ENCODE results near the gene OR5B12. TPM values are rescaled to one million over a fixed set of nuclear protein-coding genes. Genes with fewer than 3 reads are reported as not detected.

The OR5B12 gene
- total and polyA plus RNA-seq, 5 donors from 2014 or later: not detected

- Histone ChIP-seq H3K9me3 (ENCODE audit: control insufficient read depth in 2 of 2, low read length in 2 of 2) (no peaks in the 10 kb centered on the region), H3K36me3 (ENCODE audit: control insufficient read depth, insufficient read depth, low read length) (no peaks in the 10 kb centered on the region), H3K4me3 (ENCODE audit: low read depth, low read length) (no peak overlapping the region), H3K27me3 (ENCODE audit: control insufficient read depth, insufficient read depth, low read length) (no peaks in the 10 kb centered on the region), H3K4me1 (ENCODE audit: control insufficient read depth, insufficient read depth, low read length, poor library complexity, severe bottlenecking) (no peaks in the 10 kb centered on the region), H3K27ac (ENCODE audit: insufficient read depth, low read length, poor library complexity, severe bottlenecking) (no peak overlapping the region)
- no peaks in the 10 kb centered on the region for H3K4me1 Mint-ChIP-seq
- no peak overlapping the region for H3K4me3 Mint-ChIP-seq
- peaks cover 0 to 9% (median 4%) of the 10 kb centered on the region in 7 donors for H3K9me3 Mint-ChIP-seq
- H3K27me3 Mint-ChIP-seq: peaks cover 13% of the 10 kb centered on the region
- ATAC-seq (ENCODE audit: low read depth in 2 of 2): no peak
- DNase-seq: no peak
- H3K36me3 Mint-ChIP-seq: no peaks in the 10 kb centered on the region
- no peak overlapping the region for H3K27ac Mint-ChIP-seq
Observed at GRCh38 chr11:58446294-58446693, 4.3 kb upstream of the OR5B12 start.

DNA sequence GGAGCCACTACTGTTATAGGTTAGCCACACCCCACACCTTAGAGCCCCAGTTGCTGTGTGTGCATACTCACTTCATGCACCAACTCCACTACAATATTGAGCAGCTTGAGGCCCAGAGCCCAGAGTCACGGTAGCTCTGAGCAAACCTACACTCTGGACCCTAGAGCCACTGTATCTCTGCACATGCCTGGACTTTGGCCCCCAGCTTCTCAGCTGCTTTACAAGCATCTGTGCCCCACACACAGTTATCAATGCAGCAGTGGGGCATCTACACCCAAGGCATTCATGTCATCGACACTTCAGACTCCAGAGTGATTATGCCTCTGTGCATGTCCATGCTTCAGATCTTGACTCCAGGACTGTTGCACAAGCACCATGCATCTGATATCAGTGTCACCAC, 2.3 kb upstream of the OR5B12 start:
- Mint-ChIP-seq H3K4me3 (no peak overlapping the region), H3K27me3 (peaks cover 11% of the 10 kb centered on the region), H3K36me3 (no peaks in the 10 kb centered on the region), H3K4me1 (no peaks in the 10 kb centered on the region), H3K27ac (no peak overlapping the region), H3K9me3 (peaks cover 0 to 9% (median 4%) of the 10 kb centered on the region in 7 donors)
- H3K36me3 ChIP-seq (ENCODE audit: control insufficient read depth, insufficient read depth, low read length): no peaks in the 10 kb centered on the region
- no peak overlapping the region for H3K4me3 ChIP-seq (ENCODE audit: low read depth, low read length)
- no peak for DNase-seq
- no peaks in the 10 kb centered on the region for H3K27me3 ChIP-seq (ENCODE audit: control insufficient read depth, insufficient read depth, low read length)
- no peaks in the 10 kb centered on the region for H3K9me3 ChIP-seq (ENCODE audit: control insufficient read depth in 2 of 2, low read length in 2 of 2)
- no peaks in the 10 kb centered on the region for H3K4me1 ChIP-seq (ENCODE audit: control insufficient read depth, insufficient read depth, low read length, poor library complexity, severe bottlenecking)
- H3K27ac ChIP-seq (ENCODE audit: insufficient read depth, low read length, poor library complexity, severe bottlenecking): no peak overlapping the region
- ATAC-seq (ENCODE audit: low read depth in 2 of 2): no peak

- no peak overlapping the region for H3K27ac Mint-ChIP-seq
Observed at GRCh38 chr11:58438486-58438885, 3.5 kb downstream of the OR5B12 start.

GRCh38 chr11:58434217-58434616, 7.8 kb downstream of the OR5B12 start:
- Mint-ChIP-seq H3K27me3 (peaks cover 8% of the 10 kb centered on the region), H3K36me3 (no peaks in the 10 kb centered on the region), H3K4me1 (no peaks in the 10 kb centered on the region), H3K27ac (no peak overlapping the region), H3K9me3 (peaks cover 0 to 12% (median 3%) of the 10 kb centered on the region in 7 donors), H3K4me3 (no peak overlapping the region)
- Histone ChIP-seq H3K36me3 (ENCODE audit: control insufficient read depth, insufficient read depth, low read length) (no peaks in the 10 kb centered on the region), H3K27ac (ENCODE audit: insufficient read depth, low read length, poor library complexity, severe bottlenecking) (no peak overlapping the region), H3K9me3 (ENCODE audit: control insufficient read depth in 2 of 2, low read length in 2 of 2) (peaks cover 0 to 3% of the 10 kb centered on the region in 2 experiments), H3K4me3 (ENCODE audit: low read depth, low read length) (no peak overlapping the region), H3K27me3 (ENCODE audit: control insufficient read depth, insufficient read depth, low read length) (no peaks in the 10 kb centered on the region), H3K4me1 (ENCODE audit: control insufficient read depth, insufficient read depth, low read length, poor library complexity, severe bottlenecking) (no peaks in the 10 kb centered on the region)
- ATAC-seq (ENCODE audit: low read depth in 2 of 2) (no peak), DNase-seq (no peak)

More at GRCh38 chr11:58438486-58438885, 3.5 kb downstream of the OR5B12 start:
- ATAC-seq (ENCODE audit: low read depth in 2 of 2): no peak
- Mint-ChIP-seq H3K4me1 (no peaks in the 10 kb centered on the region), H3K9me3 (peaks cover 0 to 7% (median 0%) of the 10 kb centered on the region in 7 donors), H3K27me3 (no peaks in the 10 kb centered on the region), H3K4me3 (no peak overlapping the region), H3K36me3 (no peaks in the 10 kb centered on the region)
- H3K4me3 ChIP-seq (ENCODE audit: low read depth, low read length): no peak overlapping the region
- H3K36me3 ChIP-seq (ENCODE audit: control insufficient read depth, insufficient read depth, low read length): no peaks in the 10 kb centered on the region
- no peaks in the 10 kb centered on the region for H3K9me3 ChIP-seq (ENCODE audit: control insufficient read depth in 2 of 2, low read length in 2 of 2)
- H3K4me1 ChIP-seq (ENCODE audit: control insufficient read depth, insufficient read depth, low read length, poor library complexity, severe bottlenecking): no peaks in the 10 kb centered on the region
- H3K27ac ChIP-seq (ENCODE audit: insufficient read depth, low read length, poor library complexity, severe bottlenecking): no peak overlapping the region
- no peaks in the 10 kb centered on the region for H3K27me3 ChIP-seq (ENCODE audit: control insufficient read depth, insufficient read depth, low read length)
- no peak for DNase-seq

DNA sequence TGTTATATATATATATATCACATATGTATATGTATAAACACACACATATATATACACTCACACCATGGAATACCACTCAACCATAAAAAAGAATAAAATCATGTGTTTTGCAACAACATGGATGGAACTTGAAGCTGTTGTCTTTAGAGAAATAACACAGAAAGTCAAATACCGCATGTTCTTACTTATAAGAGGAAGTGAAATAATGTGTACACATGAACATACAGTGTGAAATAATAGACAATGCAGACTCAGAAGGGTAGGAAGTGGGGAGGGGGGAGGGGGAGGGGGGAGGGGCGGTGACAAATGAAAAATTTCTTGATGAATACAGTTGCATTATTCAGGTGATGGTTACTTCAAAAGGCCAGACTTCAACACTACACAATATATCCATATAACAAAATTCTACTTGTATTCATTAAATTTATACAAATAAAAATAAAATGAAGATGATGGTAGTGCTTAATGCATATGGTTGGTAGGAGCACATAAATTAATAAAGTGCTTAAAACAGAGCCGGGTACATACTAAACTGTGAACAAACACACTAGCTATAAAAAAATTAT, 8.3 kb downstream of the OR5B12 start:
- Histone ChIP-seq H3K4me3 (ENCODE audit: low read depth, low read length) (no peak overlapping the region), H3K9me3 (ENCODE audit: control insufficient read depth in 2 of 2, low read length in 2 of 2) (peaks cover under 1 to 5% of the 10 kb centered on the region in 2 experiments), H3K27ac (ENCODE audit: insufficient read depth, low read length, poor library complexity, severe bottlenecking) (no peak overlapping the region), H3K36me3 (ENCODE audit: control insufficient read depth, insufficient read depth, low read length) (no peaks in the 10 kb centered on the region), H3K4me1 (ENCODE audit: control insufficient read depth, insufficient read depth, low read length, poor library complexity, severe bottlenecking) (no peaks in the 10 kb centered on the region), H3K27me3 (ENCODE audit: control insufficient read depth, insufficient read depth, low read length) (no peaks in the 10 kb centered on the region)
- H3K4me3 Mint-ChIP-seq: no peak overlapping the region
- H3K9me3 Mint-ChIP-seq: peaks cover 0 to 12% (median 4%) of the 10 kb centered on the region in 7 donors
- H3K27ac Mint-ChIP-seq: no peak overlapping the region
- no peak for DNase-seq
- H3K36me3 Mint-ChIP-seq: no peaks in the 10 kb centered on the region
- ATAC-seq (ENCODE audit: low read depth in 2 of 2): no peak
- no peaks in the 10 kb centered on the region for H3K4me1 Mint-ChIP-seq
- H3K27me3 Mint-ChIP-seq: peaks cover 8% of the 10 kb centered on the region

DNA sequence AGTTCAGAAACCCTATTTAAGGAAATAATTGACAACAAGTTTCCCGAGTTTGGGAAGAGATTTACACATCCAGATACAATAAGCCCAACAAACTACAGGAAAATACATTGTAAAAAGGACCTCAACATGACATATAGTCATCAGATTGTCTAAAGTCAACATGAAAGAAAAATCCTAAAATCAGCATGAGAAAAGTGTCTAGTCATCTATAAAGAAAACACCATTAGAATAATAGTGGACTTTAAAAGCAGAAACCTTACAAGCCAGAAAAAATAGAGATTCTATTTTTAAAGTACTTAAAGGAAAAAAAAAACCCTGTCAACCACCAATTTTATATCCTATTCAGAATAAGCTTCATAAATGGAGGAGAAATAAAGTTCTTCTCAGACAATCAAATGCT, 12.8 kb downstream of the OR5B12 start:
- H3K27me3 Mint-ChIP-seq: peaks cover 8% of the 10 kb centered on the region
- H3K4me1 ChIP-seq (ENCODE audit: control insufficient read depth, insufficient read depth, low read length, poor library complexity, severe bottlenecking): no peaks in the 10 kb centered on the region
- H3K27ac ChIP-seq (ENCODE audit: insufficient read depth, low read length, poor library complexity, severe bottlenecking): no peak overlapping the region
- no peak overlapping the region for H3K4me3 ChIP-seq (ENCODE audit: low read depth, low read length)
- H3K27me3 ChIP-seq (ENCODE audit: control insufficient read depth, insufficient read depth, low read length): peaks cover 2% of the 10 kb centered on the region
- peaks cover 0 to 8% (median 5%) of the 10 kb centered on the region in 7 donors for H3K9me3 Mint-ChIP-seq
- H3K4me3 Mint-ChIP-seq: no peak overlapping the region
- H3K36me3 Mint-ChIP-seq: no peaks in the 10 kb centered on the region
- no peak for ATAC-seq (ENCODE audit: low read depth in 2 of 2)
- H3K27ac Mint-ChIP-seq: no peak overlapping the region
- no peaks in the 10 kb centered on the region for H3K4me1 Mint-ChIP-seq
- no peak for DNase-seq
- H3K36me3 ChIP-seq (ENCODE audit: control insufficient read depth, insufficient read depth, low read length): no peaks in the 10 kb centered on the region
- peaks cover 3 to 8% of the 10 kb centered on the region in 2 experiments for H3K9me3 ChIP-seq (ENCODE audit: control insufficient read depth in 2 of 2, low read length in 2 of 2)

GRCh38 chr11:58428021-58428420, 14.0 kb downstream of the OR5B12 start, which contains the start of gene OR5B2:
Gene OR5B2, minus strand, starts transcription at chr11:58428121. Its CDS starts 4,860 bp downstream, at chr11:58423261.
- H3K4me1 ChIP-seq (ENCODE audit: control insufficient read depth, insufficient read depth, low read length, poor library complexity, severe bottlenecking): no peaks in the 10 kb centered on the region
- H3K9me3 Mint-ChIP-seq: peaks cover 0 to 8% (median 5%) of the 10 kb centered on the region in 7 donors
- no peak within 1 kb of the TSS for H3K4me3 ChIP-seq (ENCODE audit: low read depth, low read length)
- H3K4me1 Mint-ChIP-seq: no peaks in the 10 kb centered on the region
- H3K27ac ChIP-seq (ENCODE audit: insufficient read depth, low read length, poor library complexity, severe bottlenecking): no peak within 1 kb of the TSS
- peaks cover 3 to 8% of the 10 kb centered on the region in 2 experiments for H3K9me3 ChIP-seq (ENCODE audit: control insufficient read depth in 2 of 2, low read length in 2 of 2)
- H3K4me3 Mint-ChIP-seq: no peak within 1 kb of the TSS
- no peak within 1 kb of the TSS for H3K27ac Mint-ChIP-seq
- no peaks in the 10 kb centered on the region for H3K36me3 ChIP-seq (ENCODE audit: control insufficient read depth, insufficient read depth, low read length)
- DNase-seq: no peak
- H3K36me3 Mint-ChIP-seq: no peaks in the 10 kb centered on the region
- H3K27me3 ChIP-seq (ENCODE audit: control insufficient read depth, insufficient read depth, low read length): peaks cover 5% of the 10 kb centered on the region
- no peak for ATAC-seq (ENCODE audit: low read depth in 2 of 2)
- peaks cover 7% of the 10 kb centered on the region for H3K27me3 Mint-ChIP-seq

DNA sequence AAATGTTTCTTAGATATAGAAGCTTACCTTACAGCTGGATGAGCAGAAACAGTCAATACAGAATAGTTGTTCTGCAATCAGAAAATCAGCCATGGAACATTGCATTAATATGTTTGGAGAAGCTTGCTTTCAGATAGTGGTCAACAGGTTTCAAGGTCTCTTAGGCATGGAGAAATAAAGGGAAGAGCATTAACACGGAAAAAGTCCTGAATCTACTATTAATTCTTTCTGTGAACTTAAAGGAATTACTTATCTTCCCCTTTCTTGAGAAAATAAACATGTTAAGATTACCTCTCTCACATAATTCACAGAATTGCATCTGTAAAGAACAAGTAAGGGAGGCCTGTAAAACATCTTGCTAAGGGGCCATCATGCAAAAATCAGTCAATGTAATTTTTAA, 35.3 kb downstream of the OR5B12 start, which contains the start of gene OR5B3:
OR5B3 (minus strand) TSS at position 101 of the 400 bp plus-strand sequence. CDS start 3,465 bp downstream, outside the sequence.
- no peaks in the 10 kb centered on the region for H3K4me1 Mint-ChIP-seq
- peak within 1 kb of the TSS in 1 of 3 donors; percentile 10 for H3K27ac Mint-ChIP-seq
- Histone ChIP-seq H3K36me3 (ENCODE audit: control insufficient read depth, insufficient read depth, low read length) (no peaks in the 10 kb centered on the region), H3K4me3 (ENCODE audit: low read depth, low read length) (no peak within 1 kb of the TSS), H3K27me3 (ENCODE audit: control insufficient read depth, insufficient read depth, low read length) (no peaks in the 10 kb centered on the region), H3K27ac (ENCODE audit: insufficient read depth, low read length, poor library complexity, severe bottlenecking) (no peak within 1 kb of the TSS), H3K4me1 (ENCODE audit: control insufficient read depth, insufficient read depth, low read length, poor library complexity, severe bottlenecking) (no peaks in the 10 kb centered on the region), H3K9me3 (ENCODE audit: control insufficient read depth in 2 of 2, low read length in 2 of 2) (peaks cover 5 to 7% of the 10 kb centered on the region in 2 experiments)
- ATAC-seq (ENCODE audit: low read depth in 2 of 2): no peak
- no peak for DNase-seq
- no peaks in the 10 kb centered on the region for H3K27me3 Mint-ChIP-seq
- peaks cover 0 to 30% (median 9%) of the 10 kb centered on the region in 7 donors for H3K9me3 Mint-ChIP-seq
- H3K36me3 Mint-ChIP-seq: no peaks in the 10 kb centered on the region
- no peak within 1 kb of the TSS for H3K4me3 Mint-ChIP-seq
